Hypothalamus (tissue), 51 donors: Measurements from ENCODE around the gene NPAS3.

Experiments used
- DNase-seq, 51 donors: peaks; one replicate each; lab custom pipeline; 2025; lab: John Stamatoyannopoulos, UW

Gene NPAS3

GRCh38 chr14:33792009-33792719, 853.5 kb downstream of the NPAS3 start:
- DNase-seq, result no peak

GRCh38 chr14:33792720-33793368, 854.2 kb downstream of the NPAS3 start:
- DNase-seq, result peak in 50 of 51 donors; percentile 7 to 91 (median 69)

GRCh38 chr14:33793398-33794110, 854.9 kb downstream of the NPAS3 start:
- DNase-seq, result peak in 3 of 51 donors; percentile 15 to 67 (median 36)

- DNase-seq, result peak in 4 of 51 donors; percentile 7 to 14 (median 9)
Measured at GRCh38 chr14:33794791-33795305, 856.2 kb downstream of the NPAS3 start.

- no peak for DNase-seq
Measured at GRCh38 chr14:33796356-33796755, 857.7 kb downstream of the NPAS3 start.

GRCh38 chr14:33799705-33800570, 861.3 kb downstream of the NPAS3 start:
- no peak for DNase-seq

GRCh38 chr14:33800735-33801163, 862.1 kb downstream of the NPAS3 start:
- DNase-seq, result no peak

- DNase-seq, result no peak
Measured at GRCh38 chr14:33802737-33803136, 864.1 kb downstream of the NPAS3 start.

- DNase-seq, result peak in 24 of 51 donors; percentile 7 to 73 (median 42)
Measured at GRCh38 chr14:33805593-33805992, 866.9 kb downstream of the NPAS3 start.

GRCh38 chr14:33806905-33807304, 868.2 kb downstream of the NPAS3 start:
- no peak for DNase-seq

GRCh38 chr14:33808187-33808586, 869.5 kb downstream of the NPAS3 start:
- DNase-seq, result no peak

- no peak for DNase-seq
Measured at GRCh38 chr14:33809396-33809981, 870.8 kb downstream of the NPAS3 start.

GRCh38 chr14:33810308-33810707, 871.6 kb downstream of the NPAS3 start:
- DNase-seq, result no peak

- no peak for DNase-seq
Measured at GRCh38 chr14:33811721-33812120, 873.0 kb downstream of the NPAS3 start.

GRCh38 chr14:33812181-33812580, 873.5 kb downstream of the NPAS3 start:
- no peak for DNase-seq

- DNase-seq, result no peak
Measured at GRCh38 chr14:33812601-33813000, 873.9 kb downstream of the NPAS3 start.

GRCh38 chr14:33814010-33814409, 875.3 kb downstream of the NPAS3 start:
- no peak for DNase-seq

- DNase-seq, result no peak
Measured at GRCh38 chr14:33833706-33834465, 895.2 kb downstream of the NPAS3 start.
